MM.1S (cell line): Measurements from ENCODE around the gene PRDM5.

Experiments
- DNase-seq: peaks from one replicate; pipeline ENCODE4 v3.0.0-alpha.2; 2015
- H2AFZ ChIP-seq: fragments of 300-600 bp; sonication (generic); 2 replicates; pipeline ENCODE4 v1.6.0; 2016; ENCODE audit warnings: antibody characterized with exemption, low read length
- H3F3A ChIP-seq: fragments of 300-600 bp; sonication (generic); 2 replicates; pipeline ENCODE4 v1.6.1; 2016; ENCODE audit warnings: mild to moderate bottlenecking, antibody characterized with exemption, low read length, moderate library complexity, mixed read lengths; ENCODE audit not compliant: insufficient read depth
- H3K27ac ChIP-seq: fragments of 300-600 bp; sonication (generic); 2 replicates; pipeline ENCODE4 v1.5.1; 2016; ENCODE audit warnings: mild to moderate bottlenecking, low read length
- H3K27me3 ChIP-seq: fragments of 300-600 bp; sonication (generic); replicated peaks from 2 replicates; pipeline ENCODE4 v1.6.0; 2016; ENCODE audit warnings: low read length; ENCODE audit not compliant: insufficient read depth
- H3K36me3 ChIP-seq: fragments of 300-600 bp; sonication (generic); replicated peaks from 2 replicates; pipeline ENCODE4 v1.6.1; 2016; ENCODE audit warnings: mild to moderate bottlenecking, low read length, mixed read lengths; ENCODE audit not compliant: insufficient read depth
- H3K4me1 ChIP-seq: fragments of 300-600 bp; sonication (generic); 2 replicates; pipeline ENCODE4 v1.6.1; 2016; ENCODE audit warnings: low read length, mixed read lengths
- H3K4me2 ChIP-seq: fragments of 300-600 bp; sonication (generic); 2 replicates; pipeline ENCODE4 v1.6.0; 2016; ENCODE audit warnings: low read depth, low read length
- H3K4me3 ChIP-seq: fragments of 300-600 bp; sonication (generic); 2 replicates; pipeline ENCODE4 v1.5.1; 2016; ENCODE audit warnings: low read length, mixed read lengths
- H3K79me2 ChIP-seq: fragments of 300-600 bp; sonication (generic); 2 replicates; pipeline ENCODE4 v1.6.1; 2016; ENCODE audit warnings: mixed run types, low read length, mixed read lengths
- H3K9ac ChIP-seq: fragments of 300-600 bp; sonication (generic); 2 replicates; pipeline ENCODE4 v1.6.1; 2016; ENCODE audit warnings: low read length, mixed read lengths
- H3K9me2 ChIP-seq: fragments of 300-600 bp; sonication (generic); replicated peaks from 2 replicates; pipeline ENCODE4 v1.6.1; 2016; ENCODE audit warnings: mild to moderate bottlenecking, low read length, mixed read lengths; ENCODE audit not compliant: insufficient read depth
- H3K9me3 ChIP-seq: fragments of 300-600 bp; sonication (generic); replicated peaks from 2 replicates; pipeline ENCODE4 v1.6.1; 2016; ENCODE audit warnings: mild to moderate bottlenecking, low read length, mixed read lengths; ENCODE audit not compliant: insufficient read depth
- H4K20me1 ChIP-seq: fragments of 300-600 bp; sonication (generic); 2 replicates; pipeline ENCODE4 v1.6.1; 2016; ENCODE audit warnings: mild to moderate bottlenecking, low read length, moderate library complexity, mixed read lengths; ENCODE audit not compliant: insufficient read depth
- CTCF ChIP-seq: fragments of 300-600 bp; sonication (generic); IDR thresholded peaks from 2 replicates; pipeline ENCODE4 v1.5.1; 2016; ENCODE audit warnings: antibody characterized with exemption, low read length, mixed read lengths
- EZH2 ChIP-seq: fragments of 300-600 bp; sonication (generic); optimal IDR thresholded peaks from 2 replicates; pipeline ENCODE3; 2017; ENCODE audit warnings: low read depth, mild to moderate bottlenecking, antibody characterized with exemption, low read length, mixed read lengths
- EZH2phosphoT487 ChIP-seq: fragments of 300-600 bp; sonication (generic); IDR thresholded peaks from 2 replicates; pipeline ENCODE4 v1.6.1; 2018; ENCODE audit warnings: antibody characterized with exemption, low read length

The PRDM5 gene

GRCh38 chr4:120736312-120736711 is 186.2 kb downstream of the PRDM5 start:
- no peak overlapping the region for H2AFZ ChIP-seq

GRCh38 chr4:120733968-120734367 is 188.6 kb downstream of the PRDM5 start:
- peaks cover 17% of the 10 kb centered on the region for H3K4me1 ChIP-seq

More at GRCh38 chr4:120736312-120736711, 186.2 kb downstream of the PRDM5 start:
- TF ChIP-seq EZH2phosphoT487 = no peak
- no peak for TF ChIP-seq CTCF
- TF ChIP-seq EZH2 = no peak
- no peak for DNase-seq
- Histone ChIP-seq H3K9me3 (no peaks in the 10 kb centered on the region), H3K4me3 (no peak overlapping the region), H3K36me3 (0 out of 2 replicates have a peak, but pooled peaks cover 3% of the 10 kb centered on the region), H3K27ac (no peak overlapping the region), H3K9ac (no peak overlapping the region), H3K4me2 (no peak overlapping the region), H3K4me1 (peaks cover 9% of the 10 kb centered on the region; the same call in 1 of the 2 replicates), H3F3A (no peaks in the 10 kb centered on the region), H3K27me3 (no peaks in the 10 kb centered on the region), H3K79me2 (no peaks in the 10 kb centered on the region), H3K9me2 (no peaks in the 10 kb centered on the region), H4K20me1 (no peaks in the 10 kb centered on the region)

GRCh38 chr4:120733054-120733453 is 189.5 kb downstream of the PRDM5 start:
- Histone ChIP-seq H3K9me2 (no peaks in the 10 kb centered on the region), H3F3A (0 out of 2 replicates have a peak, but pooled peaks cover 9% of the 10 kb centered on the region), H3K4me1 (peaks cover 23% of the 10 kb centered on the region), H3K4me3 (no peak overlapping the region), H2AFZ (no peak overlapping the region), H4K20me1 (no peaks in the 10 kb centered on the region), H3K9ac (no peak overlapping the region), H3K27ac (no peak overlapping the region), H3K79me2 (no peaks in the 10 kb centered on the region), H3K9me3 (no peaks in the 10 kb centered on the region; the same call in 1 of the 2 replicates), H3K4me2 (no peak overlapping the region), H3K36me3 (0 out of 2 replicates have a peak, but pooled peaks cover 3% of the 10 kb centered on the region), H3K27me3 (no peaks in the 10 kb centered on the region)
- DNase-seq = no peak
- TF ChIP-seq EZH2 (no peak), EZH2phosphoT487 (no peak), CTCF (no peak)

More at GRCh38 chr4:120733968-120734367, 188.6 kb downstream of the PRDM5 start:
- Histone ChIP-seq H3K27ac (no peak overlapping the region), H3F3A (0 out of 2 replicates have a peak, but pooled peaks cover 5% of the 10 kb centered on the region), H3K9me2 (no peaks in the 10 kb centered on the region), H3K4me2 (no peak overlapping the region), H3K9me3 (no peaks in the 10 kb centered on the region; the same call in 1 of the 2 replicates), H2AFZ (no peak overlapping the region), H3K4me3 (no peak overlapping the region), H3K79me2 (no peaks in the 10 kb centered on the region), H3K27me3 (no peaks in the 10 kb centered on the region), H4K20me1 (no peaks in the 10 kb centered on the region), H3K9ac (no peak overlapping the region), H3K36me3 (0 out of 2 replicates have a peak, but pooled peaks cover 5% of the 10 kb centered on the region)
- no peak for TF ChIP-seq CTCF
- TF ChIP-seq EZH2 = no peak
- TF ChIP-seq EZH2phosphoT487 = no peak
- DNase-seq = no peak
